Right kidney (tissue), 1 donor: Measurements from ENCODE around the gene NCKAP5.

Source experiments
- DNase-seq: peaks from one replicate; pipeline ENCODE4 v3.0.0-alpha.2; 2016

The NCKAP5 gene

DNA sequence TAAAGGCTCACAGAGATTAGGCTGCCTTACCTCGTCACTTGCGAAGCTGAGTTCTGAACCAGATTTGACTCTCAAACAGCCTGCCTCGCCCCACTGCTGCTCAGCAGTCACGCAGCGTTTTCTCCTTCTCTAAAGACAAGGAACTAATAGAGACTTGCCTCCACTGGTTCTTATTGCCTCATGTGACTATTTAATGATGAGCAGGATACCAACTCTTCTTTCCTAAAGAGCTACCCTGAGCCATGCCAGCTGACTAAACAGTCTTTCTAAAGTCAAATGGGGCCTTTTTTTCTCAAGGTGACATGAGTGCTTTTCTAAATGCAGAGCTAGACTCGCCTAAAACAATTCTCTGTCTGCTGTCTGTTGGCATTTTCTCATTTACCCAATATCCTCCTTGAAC, 147.5 kb downstream of the NCKAP5 start:
- no peak for DNase-seq

DNA sequence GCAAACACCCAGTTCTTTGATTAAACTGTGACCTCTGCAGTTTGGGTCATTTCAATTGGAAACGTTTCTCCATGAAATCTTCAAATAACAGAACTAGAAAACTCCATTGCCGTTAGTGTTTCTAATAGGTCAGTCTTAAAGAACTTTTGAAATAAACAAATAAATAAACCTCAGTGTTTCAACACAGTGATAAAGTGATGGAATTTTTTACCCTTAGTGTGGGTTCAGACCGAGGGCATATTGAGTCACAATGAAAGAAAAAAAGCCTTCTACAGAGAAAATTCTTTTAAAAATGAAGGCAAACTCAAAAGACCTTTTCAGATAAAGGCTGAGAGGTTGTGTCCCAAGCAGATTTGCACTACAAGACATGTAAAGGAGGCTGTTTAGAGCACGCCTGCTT, 149.6 kb downstream of the NCKAP5 start:
- no peak for DNase-seq

GRCh38 chr2:133418021-133418420, 150.2 kb downstream of the NCKAP5 start:
- no peak for DNase-seq

DNA sequence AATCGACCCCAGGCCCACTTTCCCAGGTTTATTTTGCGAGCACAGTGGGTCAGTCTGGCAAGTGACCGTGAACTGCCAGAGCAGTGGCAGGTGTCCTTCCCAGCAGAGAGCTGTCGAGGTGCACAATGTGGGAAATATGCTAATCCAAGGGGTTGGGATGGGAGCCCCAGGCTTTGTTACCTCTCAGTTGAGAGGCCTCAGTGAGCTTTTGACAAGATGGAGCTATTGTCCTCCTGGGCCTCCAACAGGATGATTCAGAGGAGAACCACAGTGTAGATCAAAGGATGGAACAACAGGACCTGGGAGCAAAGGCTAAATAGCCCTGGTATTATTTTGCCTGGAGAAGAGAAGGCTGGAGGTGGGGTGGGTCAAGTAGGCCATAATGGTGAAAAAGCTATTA, 150.8 kb downstream of the NCKAP5 start:
- no peak for DNase-seq

- no peak for DNase-seq
Observed at GRCh38 chr2:133416736-133417135, 151.5 kb downstream of the NCKAP5 start.

DNA sequence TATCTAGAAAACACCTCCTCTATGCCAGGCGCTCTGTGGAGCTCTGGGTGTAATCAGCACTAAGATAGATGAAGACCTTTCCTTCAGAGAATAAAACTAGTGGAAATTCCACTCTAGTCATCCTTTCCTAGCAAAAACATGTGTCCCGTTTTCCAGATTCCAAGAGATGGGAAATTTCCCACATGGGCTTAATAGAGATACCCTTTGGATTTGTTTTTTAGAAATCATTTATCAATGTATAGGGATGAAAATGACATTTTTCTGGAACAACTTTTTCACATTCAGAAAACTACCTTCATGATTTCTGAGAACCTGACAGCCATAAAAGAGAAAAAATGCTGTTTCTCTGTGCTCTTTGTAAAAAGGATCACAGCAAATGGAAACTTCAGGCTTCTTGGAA, 152.1 kb downstream of the NCKAP5 start:
- DNase-seq: no peak

DNA sequence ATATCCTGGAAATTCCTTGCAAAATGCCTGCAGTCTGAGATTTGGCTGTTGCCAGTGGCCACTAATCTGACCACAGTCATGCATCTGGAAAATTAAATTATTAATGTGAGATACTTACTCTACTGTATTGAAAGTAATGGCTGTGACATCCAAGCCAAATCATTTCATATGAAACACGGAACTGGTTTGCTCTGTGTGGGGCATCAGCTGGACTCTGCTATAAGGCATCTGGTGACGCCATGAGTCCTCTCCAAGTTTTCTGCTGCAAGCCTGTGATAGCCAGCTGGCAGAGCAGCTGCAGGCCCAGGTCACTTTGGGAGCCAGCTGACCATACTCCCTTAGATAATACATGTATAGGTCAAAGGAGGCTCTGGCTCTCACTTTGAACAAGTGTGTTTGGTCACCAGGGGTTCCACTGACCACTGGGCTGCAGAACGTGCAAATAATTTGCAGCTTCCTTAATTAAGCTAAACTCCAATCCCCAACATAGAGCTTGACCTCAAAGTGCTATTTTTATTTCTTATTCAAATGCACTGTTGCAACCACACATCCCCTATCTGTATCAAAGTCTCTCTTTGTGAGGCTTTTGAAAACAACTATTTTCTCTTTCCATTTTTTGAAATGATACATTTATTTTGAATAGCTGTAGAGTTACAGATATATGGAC, 152.9 kb downstream of the NCKAP5 start:
- DNase-seq: no peak

DNA sequence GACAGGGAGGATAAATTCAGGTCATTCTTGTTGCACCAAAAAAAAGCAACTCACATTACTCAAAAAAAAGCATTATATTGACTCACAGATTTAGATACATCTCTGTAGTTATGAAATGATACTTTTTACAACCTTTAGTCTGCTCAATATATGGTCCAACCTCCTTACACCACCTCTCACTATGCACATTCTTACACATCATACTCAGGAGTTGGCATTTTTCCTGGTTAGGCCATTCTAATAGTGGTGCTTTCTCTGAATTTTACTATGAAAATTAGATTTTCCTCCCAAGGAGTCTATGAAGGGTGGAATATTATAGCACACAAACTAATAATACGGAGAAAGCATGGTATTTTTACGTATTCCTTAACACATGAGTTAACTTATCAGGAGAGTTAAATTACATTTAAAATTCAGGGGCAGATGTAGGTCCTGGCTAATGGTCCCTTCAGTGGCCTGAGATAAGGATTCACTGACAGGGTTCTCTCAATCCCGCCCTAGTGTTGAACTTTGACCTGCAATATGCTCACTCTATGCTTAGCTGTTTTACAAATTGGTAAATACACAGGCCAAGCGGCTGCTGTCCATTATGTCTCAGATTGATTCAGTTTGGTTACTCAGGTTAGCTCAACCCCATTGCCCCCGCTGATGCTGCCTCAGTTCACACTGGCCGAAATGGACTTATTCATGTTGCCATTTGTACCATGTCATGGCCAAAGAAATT, 153.6 kb downstream of the NCKAP5 start:
- no peak for DNase-seq

DNA sequence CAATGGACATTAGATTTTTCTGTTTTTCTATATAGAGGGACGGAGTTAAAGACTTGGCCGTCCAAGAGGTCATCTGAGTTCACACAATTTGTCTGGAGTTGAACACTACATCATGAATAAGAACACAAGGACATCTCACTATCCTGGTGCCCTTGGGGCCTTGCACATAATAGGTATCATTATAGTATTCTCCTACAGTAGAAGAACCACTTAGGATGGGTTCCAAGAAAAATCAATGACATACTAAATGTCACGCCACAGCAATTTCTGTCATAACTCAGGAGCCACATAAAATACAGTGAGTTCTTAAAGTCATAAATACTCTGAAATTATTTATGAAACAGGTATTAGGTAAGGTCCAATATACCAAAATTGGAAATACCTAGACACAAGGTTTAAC, 154.4 kb downstream of the NCKAP5 start:
- DNase-seq: no peak

DNA sequence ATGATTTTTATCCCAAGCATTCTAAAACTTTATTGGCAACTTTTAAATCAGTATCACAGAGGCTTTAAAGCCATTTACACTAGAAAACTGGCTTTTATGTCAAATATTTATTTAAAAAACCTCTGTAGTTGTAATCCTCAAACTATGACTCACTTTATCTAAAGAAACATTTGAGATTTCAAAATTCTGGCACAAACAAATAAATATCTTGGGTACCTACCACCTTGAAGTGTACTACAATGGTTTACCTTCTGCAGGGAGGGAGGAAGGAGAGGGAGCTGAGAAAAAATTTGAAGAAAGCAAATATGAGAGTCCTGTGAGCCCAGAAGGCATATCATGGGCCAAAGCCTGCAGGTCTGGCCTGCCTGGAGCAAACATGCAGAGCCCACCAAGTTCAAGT, 155.6 kb downstream of the NCKAP5 start:
- DNase-seq: no peak

DNA sequence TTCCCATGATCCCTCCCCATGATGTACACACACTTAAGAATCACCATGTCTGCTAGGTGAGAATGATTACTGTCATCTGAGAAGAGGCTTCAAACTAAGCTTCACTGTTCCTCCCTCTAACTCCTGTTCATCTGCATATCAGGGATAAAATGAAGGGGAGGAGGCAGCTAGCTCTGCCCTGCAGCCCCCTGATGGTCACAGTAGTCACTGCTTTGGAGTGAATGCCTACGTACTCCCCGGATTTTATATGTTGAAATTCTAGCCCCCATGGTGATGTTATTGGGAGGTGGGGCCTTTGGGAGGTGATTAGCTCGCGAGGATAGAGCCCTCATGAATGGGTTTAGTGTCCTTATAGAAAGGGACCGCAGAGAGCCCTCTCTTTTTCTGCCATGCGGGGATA, 156.4 kb downstream of the NCKAP5 start:
- no peak for DNase-seq

- no peak for DNase-seq
Observed at GRCh38 chr2:133411101-133411500, 157.2 kb downstream of the NCKAP5 start.

GRCh38 chr2:133409581-133410285, 158.5 kb downstream of the NCKAP5 start:
- no peak for DNase-seq

GRCh38 chr2:133408671-133409070, 159.6 kb downstream of the NCKAP5 start:
- no peak for DNase-seq

GRCh38 chr2:133407341-133407740, 160.9 kb downstream of the NCKAP5 start:
- DNase-seq: no peak

GRCh38 chr2:133405252-133405651, 163.0 kb downstream of the NCKAP5 start:
- no peak for DNase-seq

DNA sequence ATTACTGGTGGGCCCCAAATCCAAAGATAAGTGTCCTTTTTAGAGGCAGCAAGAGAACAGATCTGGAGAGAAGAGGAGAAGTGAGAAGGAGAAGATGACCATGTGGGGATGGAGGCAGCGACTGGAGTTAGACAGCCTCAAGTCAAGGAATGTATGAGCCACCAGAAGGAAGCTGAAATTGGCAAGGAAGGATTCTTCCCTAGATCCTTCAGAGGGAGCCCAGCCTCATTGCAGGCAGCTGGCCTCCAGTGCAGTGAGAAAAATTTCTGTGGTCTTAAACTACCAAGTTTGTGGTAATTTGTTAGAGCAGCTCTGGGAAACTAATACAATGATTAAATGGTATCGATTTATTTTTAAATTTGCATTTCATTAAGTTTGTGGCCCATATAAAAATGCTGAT, 167.9 kb downstream of the NCKAP5 start:
- DNase-seq: no peak

GRCh38 chr2:133393895-133394294, 174.4 kb downstream of the NCKAP5 start:
- no peak for DNase-seq

DNA sequence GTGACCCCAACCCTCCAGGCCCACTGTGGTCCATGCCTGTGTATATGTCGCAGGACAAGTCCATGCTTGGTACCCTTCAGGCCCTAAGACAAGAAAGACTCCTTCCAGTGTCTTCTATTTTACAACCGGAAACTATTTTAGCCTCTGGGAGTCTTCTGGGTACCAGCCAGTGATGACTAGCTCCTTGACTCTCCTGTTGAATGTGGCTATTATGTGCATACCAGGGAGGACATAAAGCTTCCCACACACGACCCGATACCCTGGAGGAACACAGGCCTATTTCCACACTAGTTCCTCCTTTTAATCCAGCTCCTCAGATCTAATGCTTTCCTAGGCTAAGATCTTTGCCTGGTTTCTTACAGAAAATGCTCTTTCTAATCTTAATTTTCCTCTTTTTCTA, 178.1 kb downstream of the NCKAP5 start:
- DNase-seq: no peak

- DNase-seq: no peak
Observed at GRCh38 chr2:133389569-133389968, 178.7 kb downstream of the NCKAP5 start.

- DNase-seq: no peak
Observed at GRCh38 chr2:133382566-133382965, 185.7 kb downstream of the NCKAP5 start.

- DNase-seq: no peak
Observed at GRCh38 chr2:133380991-133381390, 187.3 kb downstream of the NCKAP5 start.

DNA sequence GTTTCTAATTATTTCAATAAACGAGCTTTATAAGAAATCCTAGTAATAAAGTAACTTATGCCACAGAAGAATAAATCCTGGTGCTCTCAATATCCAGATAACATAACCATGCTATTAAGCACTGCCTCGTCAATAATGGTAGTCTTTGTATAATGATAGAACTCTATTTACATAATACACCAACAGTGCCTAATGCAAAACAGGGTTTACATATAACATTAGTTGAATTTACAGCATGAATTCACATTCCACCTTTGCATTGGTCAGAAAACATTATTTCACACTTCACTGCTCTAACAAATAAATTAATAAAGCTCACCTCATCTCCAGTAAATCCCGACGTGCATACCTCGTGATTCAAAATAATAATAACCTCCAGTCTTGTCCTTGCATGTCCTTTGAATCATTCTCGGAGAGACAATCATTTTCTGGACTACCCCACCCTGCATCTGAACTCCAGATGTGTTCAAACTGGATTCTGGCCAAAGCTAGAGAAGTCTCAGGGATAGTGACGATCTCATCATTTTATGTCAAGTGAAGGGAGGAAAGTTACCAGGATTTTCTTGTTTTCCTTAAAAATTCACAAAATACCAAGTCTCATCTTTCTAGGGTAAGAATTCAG, 189.2 kb downstream of the NCKAP5 start:
- DNase-seq: no peak
